Middle frontal gyrus (tissue), 1 donor: ENCODE results near the gene P2RY6.
A peak's percentile ranks its signal among the peaks of the same experiment; 100 is the strongest.

Experiments
- DNase-seq: peaks from one replicate; pipeline ENCODE4 v3.0.0-alpha.2; 2015; ENCODE audit warnings: low spot score; ENCODE audit errors: extremely low spot score

P2RY6 gene

GRCh38 chr11:73314117-73314961 is 42.2 kb downstream of the P2RY6 start:
- no peak for DNase-seq

- no peak for DNase-seq
These were observed 43.3 kb downstream of the P2RY6 start for GRCh38 chr11:73315293-73316020.

GRCh38 chr11:73316422-73316821 is 44.3 kb downstream of the P2RY6 start:
- no peak for DNase-seq

- peak; percentile 52 for DNase-seq
These were observed 45.2 kb downstream of the P2RY6 start for GRCh38 chr11:73317373-73317772.

GRCh38 chr11:73317803-73318202 is 45.7 kb downstream of the P2RY6 start:
- DNase-seq = no peak

- no peak for DNase-seq
These were observed 46.4 kb downstream of the P2RY6 start for GRCh38 chr11:73318501-73319011.

GRCh38 chr11:73320763-73321603 is 48.8 kb downstream of the P2RY6 start:
- DNase-seq = no peak

- DNase-seq = no peak
These were observed 49.7 kb downstream of the P2RY6 start for GRCh38 chr11:73321604-73322381.

GRCh38 chr11:73322382-73323306 is 50.5 kb downstream of the P2RY6 start:
- no peak for DNase-seq

- no peak for DNase-seq
These were observed 51.3 kb downstream of the P2RY6 start for GRCh38 chr11:73323464-73323863.

- no peak for DNase-seq
These were observed 52.0 kb downstream of the P2RY6 start for GRCh38 chr11:73324116-73324515.

GRCh38 chr11:73324665-73325035 is 52.5 kb downstream of the P2RY6 start:
- no peak for DNase-seq

- DNase-seq = no peak
These were observed 53.2 kb downstream of the P2RY6 start for GRCh38 chr11:73325036-73325981.

- DNase-seq = no peak
These were observed 55.0 kb downstream of the P2RY6 start for GRCh38 chr11:73326929-73327811.

GRCh38 chr11:73327812-73328364 is 55.8 kb downstream of the P2RY6 start:
- no peak for DNase-seq

- DNase-seq = no peak
These were observed 58.5 kb downstream of the P2RY6 start for GRCh38 chr11:73330569-73331093.
